Heart left ventricle (tissue), 16 donors: ENCODE results near the gene NFKBIB. TPM values are rescaled to one million over a fixed set of nuclear protein-coding genes. Genes with fewer than 3 reads are reported as not detected.

Experiments used
- ATAC-seq, 4 donors: fragments of 200-7000 bp; cut with Tn5 transposase; one replicate each; pipeline ENCODE4 v1.9.1; 2020 to 2022; ENCODE audit warnings: moderate library complexity in 4 of 4, mild to moderate bottlenecking in 3 of 4, moderate number of reproducible peaks in 1 of 4
- DNase-seq, 5 donors: peaks; one replicate each; pipeline ENCODE4 v3.0.0-alpha.2; 2020
- H3K27ac ChIP-seq, 12 donors: fragments of 200-600 bp; sonication (generic) in 4 of 12; one replicate each; pipeline versions ENCODE4 v1.5.0 to v1.8.0; 2016 to 2022; ENCODE audit warnings: mild to moderate bottlenecking in 2 of 12
- H3K27me3 ChIP-seq, 9 donors: fragments of 200-600 bp; sonication (generic) in 2 of 9; one replicate each; pipeline versions ENCODE4 v1.5.1 to v1.8.0; 2016 to 2022; ENCODE audit warnings: mild to moderate bottlenecking in 3 of 9
- H3K36me3 ChIP-seq, 9 donors: fragments of 200-600 bp; sonication (generic) in 2 of 9; one replicate each; pipeline versions ENCODE4 v1.5.0 to v1.8.0; 2018 to 2022; ENCODE audit warnings: mild to moderate bottlenecking in 2 of 9
- H3K4me1 ChIP-seq, 12 donors: fragments of 200-600 bp; sonication (generic) in 4 of 12; one replicate each; pipeline versions ENCODE4 v1.5.0 to v1.8.0; 2016 to 2022; ENCODE audit warnings: mild to moderate bottlenecking in 3 of 12
- H3K4me3 ChIP-seq, 12 donors: fragments of 200-600 bp; sonication (generic) in 4 of 12; one replicate each; pipeline versions ENCODE4 v1.5.0 to v1.8.0; 2017 to 2022; ENCODE audit warnings: mild to moderate bottlenecking in 9 of 12, moderate library complexity in 4 of 12
- H3K9me3 ChIP-seq, 12 donors: fragments of 200-600 bp; sonication (generic) in 4 of 12; one replicate each; pipeline versions ENCODE4 v1.5.0 to v1.8.0; 2016 to 2022; ENCODE audit warnings: mild to moderate bottlenecking in 1 of 12
- POLR2A ChIP-seq, 2 donors: fragments of 450-650 bp; IDR thresholded peaks; one replicate each; pipeline ENCODE4 v1.6.1; 2017; ENCODE audit warnings: antibody characterized with exemption in 2 of 2, mild to moderate bottlenecking in 2 of 2, moderate library complexity in 2 of 2
- WGBS, 4 donors: extraction: QIAGEN DNeasy Blood & Tissue Kit in 2 of 4; methylation state at CpG; one replicate each; pipeline versions ENCODE4 v1.1.5 to v1.1.7; 2013 to 2018; 5-methylcytosine and 5-hydroxymethylcytosine counted together
- intact Hi-C, 10 donors: fragments of 100-400 bp; cut with DNase I; formaldehyde crosslinking; loops; one replicate each; pipeline versions ENCODE4 v1.11.1 to v1.14.2; 2022
- polyA plus RNA-seq, 2 donors: library from polyadenylated mRNA; stranded (reverse); fragments of 200-250 nt; gene quantifications; one replicate each; pipeline ENCODE4 v1.2.3, GENCODE V29; 2013
- total RNA-seq, 9 donors: library from RNA; depleted of rRNA in 2 of 9; stranded (reverse); fragments of >200 nt in 2 of 9; fragmentation: NEBNext Ultra II Directional in 3 of 9; extraction: Animal tissue kit (Norgen Biotek cat#: 25700) in 3 of 9; gene quantifications; one replicate each; pipeline versions ENCODE4 v1.1.0 to v1.2.4, GENCODE V29; 2016 to 2023
- TF ChIP-seq, protein P1 (sequence below), 12 donors: fragments of 200-600 bp; sonication (generic) in 4 of 12; IDR thresholded peaks; one replicate each; pipeline versions ENCODE4 v1.5.0 to v1.8.0; 2018 to 2022; ENCODE audit warnings: antibody characterized with exemption in 12 of 12, mild to moderate bottlenecking in 5 of 12
- donor health status: ischemic (EF 13 %, LVEDD 7.1; RV severe dilation, severe dysfunction).
- donor health status: healthy with polysubstance abuse.
- donor health status: DM: no; HTN: yes; CAD: no.
- donor health status: DM: no; HTN: no; CAD: no.
- donor health status: ischemic (EF 25% LVEDD 6.9; RV normal size, moderate dysfunction).
- donor health status: ischemic (EF 25% LVEDD 5.7; RV mildly dilated, moderate dysfunction).
- donor health status: healthy.
- donor health status: DM: yes; HTN: yes; CAD: no.
- donor health status: ischemic (EF 35%, LVEDD 5.7; RV mildly dilated, moderate dysfunction).
- donor health status: nonischemic (EF 11% LVEDD 7.7; RV severe dilation, severe dysfunction).
- donor health status: DM: yes; HTN: yes; CAD: no.
- donor health status: PGD.
- donor health status: ischemic (EF 29% LVEDD 5.4; RV normal size, mild dysfunction).
- donor health status: nonischemic (EF 23%, LVEDD 6.1; RV moderate dilation, normal function).

The NFKBIB gene
- total and polyA plus RNA-seq, 11 donors = 17.2 to 90.4 (median 24.0) TPM

- H3K36me3 ChIP-seq = peaks cover 0 to 16% (median 11%) of the 10 kb centered on the region in 9 donors
- H3K9me3 ChIP-seq = peaks cover 0 to 3% (median 0%) of the 10 kb centered on the region in 12 donors
- H3K27me3 ChIP-seq = no peaks in the 10 kb centered on the region
- peaks cover 6 to 36% (median 22%) of the 10 kb centered on the region in 12 donors for H3K4me1 ChIP-seq
- no peak for DNase-seq
- TF ChIP-seq POLR2A (IDR thresholded peaks at IDR 0.05) = no peak
- TF ChIP-seq, protein P1, sequence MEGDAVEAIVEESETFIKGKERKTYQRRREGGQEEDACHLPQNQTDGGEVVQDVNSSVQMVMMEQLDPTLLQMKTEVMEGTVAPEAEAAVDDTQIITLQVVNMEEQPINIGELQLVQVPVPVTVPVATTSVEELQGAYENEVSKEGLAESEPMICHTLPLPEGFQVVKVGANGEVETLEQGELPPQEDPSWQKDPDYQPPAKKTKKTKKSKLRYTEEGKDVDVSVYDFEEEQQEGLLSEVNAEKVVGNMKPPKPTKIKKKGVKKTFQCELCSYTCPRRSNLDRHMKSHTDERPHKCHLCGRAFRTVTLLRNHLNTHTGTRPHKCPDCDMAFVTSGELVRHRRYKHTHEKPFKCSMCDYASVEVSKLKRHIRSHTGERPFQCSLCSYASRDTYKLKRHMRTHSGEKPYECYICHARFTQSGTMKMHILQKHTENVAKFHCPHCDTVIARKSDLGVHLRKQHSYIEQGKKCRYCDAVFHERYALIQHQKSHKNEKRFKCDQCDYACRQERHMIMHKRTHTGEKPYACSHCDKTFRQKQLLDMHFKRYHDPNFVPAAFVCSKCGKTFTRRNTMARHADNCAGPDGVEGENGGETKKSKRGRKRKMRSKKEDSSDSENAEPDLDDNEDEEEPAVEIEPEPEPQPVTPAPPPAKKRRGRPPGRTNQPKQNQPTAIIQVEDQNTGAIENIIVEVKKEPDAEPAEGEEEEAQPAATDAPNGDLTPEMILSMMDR (IDR thresholded peaks at IDR 0.05) = no peak
- 21 to 28% (median 25%) methylated on average over 3 of the region's 3 CpGs for WGBS, 4 donors
- peak overlapping the region in 5 of 12 donors; percentile 78 to 94 (median 92) for H3K27ac ChIP-seq
- peak overlapping the region in 9 of 12 donors; percentile 74 to 98 (median 92) for H3K4me3 ChIP-seq
- intact Hi-C loops = loop anchor here in 1 of 10 donors (2.0 kb wide), 1 partner anchor 30 kb away; the partner anchor contains the start of genes MRPS12 and SARS2
- no peak for ATAC-seq
Measured at GRCh38 chr19:38900743-38901190, 998 bp downstream of the NFKBIB start.

DNA sequence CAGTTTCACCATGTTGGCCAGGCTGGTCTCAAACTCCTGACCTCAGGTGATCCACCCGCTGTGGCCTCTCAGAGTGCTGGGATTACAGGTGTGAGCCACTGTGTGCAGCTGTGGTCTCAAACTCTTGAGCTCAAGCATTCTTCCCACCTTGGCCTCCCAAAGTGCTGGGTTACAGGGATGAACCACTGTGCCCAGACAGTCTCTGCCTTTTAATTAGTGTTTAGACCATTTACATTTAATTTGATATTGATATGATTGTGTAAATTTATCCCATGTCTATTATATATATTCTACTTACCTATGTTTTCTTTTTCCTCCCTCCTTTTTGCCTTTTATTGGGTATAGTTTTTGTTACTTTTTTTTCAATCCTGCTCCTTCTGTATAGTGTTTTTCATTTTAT, 1.9 kb downstream of the NFKBIB start:
- intact Hi-C loops = loop anchor here in 1 of 10 donors (2.0 kb wide), 1 partner anchor 29 kb away; the partner anchor contains the start of genes MRPS12 and SARS2
- Histone ChIP-seq H3K9me3 (peaks cover 0 to 3% (median 0%) of the 10 kb centered on the region in 12 donors), H3K27me3 (no peaks in the 10 kb centered on the region), H3K36me3 (peaks cover 0 to 22% (median 15%) of the 10 kb centered on the region in 9 donors), H3K27ac (no peak overlapping the region), H3K4me1 (peaks cover 6 to 36% (median 22%) of the 10 kb centered on the region in 12 donors), H3K4me3 (no peak overlapping the region)
- no peak for DNase-seq
- no peak for TF ChIP-seq POLR2A (IDR thresholded peaks at IDR 0.05)
- TF ChIP-seq, protein P1 (IDR thresholded peaks at IDR 0.05) = no peak
- no peak for ATAC-seq
- WGBS, 4 donors = 100% methylated on average over 1 of the region's 1 CpG

DNA sequence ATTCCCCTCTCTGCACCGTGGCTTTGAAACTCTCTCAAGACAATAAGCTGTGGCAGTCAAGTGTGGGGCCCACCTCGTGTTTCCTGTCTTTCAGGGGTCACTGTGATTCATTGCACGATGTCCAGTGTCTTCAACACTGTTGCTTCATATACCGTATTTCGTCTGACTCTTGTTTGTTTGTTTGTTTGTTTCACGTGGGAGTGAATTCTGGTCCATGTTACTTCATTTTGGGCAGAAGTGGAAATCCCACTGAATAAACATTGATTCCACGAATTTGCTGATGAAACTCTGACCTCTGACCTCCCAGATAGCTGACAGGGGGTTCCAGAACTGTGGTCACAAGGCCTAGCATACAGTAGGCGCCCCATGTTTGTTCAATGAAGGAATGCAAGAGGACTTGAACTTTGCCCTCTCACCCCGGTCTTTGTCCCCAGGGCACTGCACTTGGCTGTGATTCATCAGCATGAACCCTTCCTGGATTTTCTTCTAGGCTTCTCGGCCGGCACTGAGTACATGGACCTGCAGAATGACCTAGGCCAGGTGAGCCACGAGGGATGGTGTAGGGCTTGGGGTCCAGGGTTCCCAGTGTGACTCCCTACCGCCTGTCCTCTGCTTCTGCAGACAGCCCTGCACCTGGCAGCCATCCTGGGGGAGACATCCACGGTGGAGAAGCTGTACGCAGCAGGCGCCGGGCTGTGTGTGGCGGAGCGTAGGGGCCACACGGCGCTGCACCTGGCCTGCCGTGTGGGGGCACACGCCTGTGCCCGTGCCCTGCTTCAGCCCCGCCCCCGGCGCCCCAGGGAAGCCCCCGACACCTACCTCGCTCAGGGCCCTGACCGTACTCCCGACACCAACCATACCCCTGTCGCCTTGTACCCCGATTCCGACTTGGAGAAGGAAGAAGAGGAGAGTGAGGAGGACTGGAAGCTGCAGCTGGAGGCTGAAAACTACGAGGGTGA, 5.1 kb downstream of the NFKBIB start:
- peaks cover 0 to 17% (median 10%) of the 10 kb centered on the region in 12 donors for H3K4me1 ChIP-seq
- intact Hi-C loops = no loop called here
- H3K4me3 ChIP-seq = no peak overlapping the region
- H3K27me3 ChIP-seq = no peaks in the 10 kb centered on the region
- peaks cover 0 to 3% (median 0%) of the 10 kb centered on the region in 12 donors for H3K9me3 ChIP-seq
- DNase-seq = no peak
- no peak for ATAC-seq
- no peak for TF ChIP-seq POLR2A (IDR thresholded peaks at IDR 0.05)
- TF ChIP-seq, protein P1 (IDR thresholded peaks at IDR 0.05) = no peak
- H3K27ac ChIP-seq = no peak overlapping the region
- peaks cover 0 to 42% (median 30%) of the 10 kb centered on the region in 9 donors for H3K36me3 ChIP-seq
- WGBS, 4 donors = 89 to 92% (median 91%) methylated on average over 24 to 35 of the region's 35 CpGs

- H3K4me3 ChIP-seq = no peak overlapping the region
- TF ChIP-seq POLR2A (IDR thresholded peaks at IDR 0.05) = no peak
- TF ChIP-seq, protein P1 (IDR thresholded peaks at IDR 0.05) = no peak
- H3K27me3 ChIP-seq = no peaks in the 10 kb centered on the region
- H3K4me1 ChIP-seq = peaks cover 0 to 12% (median 7%) of the 10 kb centered on the region in 12 donors
- DNase-seq (no peak), ATAC-seq (no peak)
- H3K27ac ChIP-seq = no peak overlapping the region
- H3K9me3 ChIP-seq = peaks cover 0 to 3% (median 0%) of the 10 kb centered on the region in 12 donors
- 93 to 100% (median 94%) methylated on average over 2 to 4 of the region's 4 CpGs for WGBS, 4 donors
- intact Hi-C loops = no loop called here
- H3K36me3 ChIP-seq = peaks cover 0 to 42% (median 30%) of the 10 kb centered on the region in 9 donors
Measured at GRCh38 chr19:38905620-38906019, 5.9 kb downstream of the NFKBIB start.
